Neural progenitor cell (in vitro differentiated cells): Measurements from ENCODE around the gene MCM5.

ENCODE experiments used
- CTCF ChIP-seq: fragments of 200-600 bp; sonication (generic); IDR thresholded peaks from 2 replicates; pipeline ENCODE4 v1.5.1; 2017; ENCODE audit warnings: antibody characterized with exemption, mild to moderate bottlenecking
- EZH2 ChIP-seq: fragments of 200-600 bp; sonication (generic); IDR thresholded peaks from 2 replicates; pipeline ENCODE4 v1.6.1; 2017; ENCODE audit warnings: antibody characterized with exemption, mild to moderate bottlenecking, moderate library complexity
- EZH2phosphoT487 ChIP-seq: fragments of 200-600 bp; sonication (generic); IDR thresholded peaks from 2 replicates; pipeline ENCODE4 v1.6.1; 2017; ENCODE audit warnings: antibody characterized with exemption

- TF ChIP-seq CTCF (no peak), EZH2phosphoT487 (no peak), EZH2 (no peak)
Measured at GRCh38 chr22:35457729-35458546, 58.0 kb downstream of the MCM5 start.
